ENCODE measurements around the gene PLOD3.

- no peak for TF ChIP-seq CTCF (IDR thresholded peaks at IDR 0.05; ENCODE audit: insufficient read depth, low read length, poor library complexity, severe bottlenecking)
- TF ChIP-seq EZH2phosphoT487 (conservative IDR thresholded peaks at IDR 0.05; ENCODE audit: low read length) = no peak
Observed at GRCh38 chr7:101255796-101256195, 38.4 kb upstream of the PLOD3 start.

Measured in SU-DHL-6 (cell line).